ENCODE data around the gene GLYR1. TPM values are rescaled to one million over a fixed set of nuclear protein-coding genes. Genes with fewer than 3 reads are reported as not detected.

GLYR1 gene
- total and polyA plus RNA-seq, 9 of the 15 experiments (the other 6 are each of a cell fraction or from before 2014, with no cell fraction given) = 6.7 to 99.2 (median 60.2) TPM

DNA sequence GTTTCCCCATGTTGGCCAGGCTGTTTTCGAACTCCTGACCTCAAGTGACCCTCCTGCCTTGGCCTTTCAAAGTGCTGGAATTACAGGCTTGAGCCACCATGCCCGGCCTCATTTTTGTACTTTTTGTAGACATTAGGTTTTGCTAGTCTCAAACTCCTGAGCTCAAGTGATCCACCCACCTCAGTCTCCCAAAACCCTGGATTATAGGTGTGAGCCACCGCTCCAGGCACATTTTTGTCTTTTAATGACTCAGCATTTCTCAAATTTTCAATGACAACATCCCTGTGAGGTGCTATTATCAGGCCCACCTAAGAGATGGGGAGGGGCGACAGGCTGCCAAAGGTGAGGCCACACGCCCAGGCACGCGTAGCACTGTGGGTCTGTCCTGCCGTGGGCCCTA is 60.0 kb downstream of the GLYR1 start (continued):
- TF ChIP-seq ZNF592 (IDR thresholded peaks at IDR 0.05) = peak; percentile 44; the same call in 1 of the 2 replicates
- peak; percentile 48; the same call in 1 of the 2 replicates for TF ChIP-seq SMARCA4 (IDR thresholded peaks at IDR 0.05)
- no peak for TF ChIP-seq YBX1 (IDR thresholded peaks at IDR 0.05)
- no peak for TF ChIP-seq ZNF740 (CRISPR knock-in tag; IDR thresholded peaks at IDR 0.05)
- no peak for TF ChIP-seq ZNF740 (tag; IDR thresholded peaks at IDR 0.05)
- TF ChIP-seq MAFK (IDR thresholded peaks at IDR 0.05; ENCODE audit: low read length) = peak; percentile 92
- no peak for TF ChIP-seq FOXP4 (CRISPR knock-in tag; IDR thresholded peaks at IDR 0.05; ENCODE audit: borderline replicate concordance)
- TF ChIP-seq C11orf30 (IDR thresholded peaks at IDR 0.05; ENCODE audit: low read depth) = peak; percentile 96
- peak; percentile 95 for TF ChIP-seq MAFG (tag; conservative IDR thresholded peaks at IDR 0.05)
- peak; percentile 63; the same call in 1 of the 2 replicates for TF ChIP-seq NFE2L1 (tag; IDR thresholded peaks at IDR 0.05; ENCODE audit: borderline replicate concordance, low read depth)
- TF ChIP-seq POU5F1 (IDR thresholded peaks at IDR 0.05; ENCODE audit: borderline replicate concordance, low read depth, low read length, partially characterized antibody) = no peak
- TF ChIP-seq KLF13 (tag; IDR thresholded peaks at IDR 0.05; ENCODE audit: borderline replicate concordance, low read depth) = no peak
- TF ChIP-seq TBL1XR1 (IDR thresholded peaks at IDR 0.05; ENCODE audit: low read length in 2 of 2) = no peak

Measured in K562 (cell line).